Nucleus accumbens (tissue), 56 donors: ENCODE results near the gene BCL7C.
"Not testable (repeated sequence)": the region's sequence is repeated elsewhere in the genome, so short reads cannot be mapped to it uniquely, and the experiment has no call there.

ENCODE experiments used
- DNase-seq, 56 donors: peaks; one replicate each; lab custom pipeline; 2025; lab: John Stamatoyannopoulos, UW

BCL7C gene

GRCh38 chr16:30893744-30894539 lies at the start of gene BCL7C:
Gene BCL7C, minus strand, starts transcription at chr16:30894077. Its CDS starts 133 bp downstream, at chr16:30893944.
- peak in 54 of 56 donors; percentile 28 to 91 (median 76) for DNase-seq

- DNase-seq, result no peak
Observed at GRCh38 chr16:30942426-30942806, 48.5 kb upstream of the BCL7C start.

GRCh38 chr16:30941600-30942425 lies 47.9 kb upstream of the BCL7C start:
- DNase-seq, result peak in 31 of 56 donors; percentile 4 to 59 (median 31)

GRCh38 chr16:30939571-30939970 lies 45.7 kb upstream of the BCL7C start:
- DNase-seq, result not testable (repeated sequence)

- DNase-seq, result no peak
Observed at GRCh38 chr16:30937692-30938091, 43.8 kb upstream of the BCL7C start.

GRCh38 chr16:30934827-30935557 lies 41.1 kb upstream of the BCL7C start:
- DNase-seq, result peak in 14 of 56 donors; percentile 4 to 47 (median 21)

- DNase-seq, result peak in 1 of 56 donors; percentile 17
Observed at GRCh38 chr16:30931068-30931650, 37.3 kb upstream of the BCL7C start.

- no peak for DNase-seq
Observed at GRCh38 chr16:30930160-30930571, 36.3 kb upstream of the BCL7C start.

- DNase-seq, result no peak
Observed at GRCh38 chr16:30929167-30929566, 35.3 kb upstream of the BCL7C start.

GRCh38 chr16:30928390-30928789 lies 34.5 kb upstream of the BCL7C start:
- no peak for DNase-seq

- peak in 50 of 56 donors; percentile 22 to 94 (median 76) for DNase-seq
Observed at GRCh38 chr16:30927789-30928378, 34.0 kb upstream of the BCL7C start.

GRCh38 chr16:30926937-30927788 lies 33.3 kb upstream of the BCL7C start:
- DNase-seq, result no peak

- no peak for DNase-seq
Observed at GRCh38 chr16:30925995-30926811, 32.3 kb upstream of the BCL7C start.

GRCh38 chr16:30925632-30925987 lies 31.7 kb upstream of the BCL7C start:
- DNase-seq, result no peak

GRCh38 chr16:30924913-30925631 lies 31.2 kb upstream of the BCL7C start:
- no peak for DNase-seq

- peak in 3 of 56 donors; percentile 20 to 52 (median 31) for DNase-seq
Observed at GRCh38 chr16:30924076-30924912, 30.4 kb upstream of the BCL7C start.
